ENCODE data around the gene AFF1.
"Not testable (repeated sequence)": the region's sequence is repeated elsewhere in the genome, so short reads cannot be mapped to it uniquely, and the experiment has no call there.

AFF1 gene

DNA sequence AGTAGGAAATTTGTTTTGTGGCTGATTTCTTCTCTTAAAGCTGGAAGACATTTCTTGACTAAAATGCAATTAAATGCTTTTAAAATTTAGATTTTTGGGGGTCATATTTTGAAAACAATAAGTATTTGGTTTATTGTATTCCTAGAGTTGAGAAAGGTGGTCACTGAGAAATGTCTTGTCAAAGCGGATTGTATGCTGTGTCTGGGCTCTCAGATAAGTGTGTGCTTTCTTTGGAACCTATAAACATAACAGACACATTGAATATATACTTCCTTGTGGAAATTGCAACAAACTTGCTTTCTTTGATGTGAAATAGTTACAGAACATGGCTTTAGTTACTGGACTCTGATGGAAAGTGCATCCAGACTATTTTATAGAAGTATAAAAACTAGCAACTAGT, 75.4 kb downstream of the AFF1 start:
- POLR2A ChIA-PET: no interaction called here
- CTCF ChIA-PET: interaction anchor here (0.6 to 1.6 kb wide), 4 partner anchors 19 to 1440 kb away, joined by 3 to 6 read pairs (median 4); no protein-coding TSS in a partner anchor
- DNase-seq (ENCODE audit: extremely low spot score): no peak
- TF ChIP-seq, protein P1, sequence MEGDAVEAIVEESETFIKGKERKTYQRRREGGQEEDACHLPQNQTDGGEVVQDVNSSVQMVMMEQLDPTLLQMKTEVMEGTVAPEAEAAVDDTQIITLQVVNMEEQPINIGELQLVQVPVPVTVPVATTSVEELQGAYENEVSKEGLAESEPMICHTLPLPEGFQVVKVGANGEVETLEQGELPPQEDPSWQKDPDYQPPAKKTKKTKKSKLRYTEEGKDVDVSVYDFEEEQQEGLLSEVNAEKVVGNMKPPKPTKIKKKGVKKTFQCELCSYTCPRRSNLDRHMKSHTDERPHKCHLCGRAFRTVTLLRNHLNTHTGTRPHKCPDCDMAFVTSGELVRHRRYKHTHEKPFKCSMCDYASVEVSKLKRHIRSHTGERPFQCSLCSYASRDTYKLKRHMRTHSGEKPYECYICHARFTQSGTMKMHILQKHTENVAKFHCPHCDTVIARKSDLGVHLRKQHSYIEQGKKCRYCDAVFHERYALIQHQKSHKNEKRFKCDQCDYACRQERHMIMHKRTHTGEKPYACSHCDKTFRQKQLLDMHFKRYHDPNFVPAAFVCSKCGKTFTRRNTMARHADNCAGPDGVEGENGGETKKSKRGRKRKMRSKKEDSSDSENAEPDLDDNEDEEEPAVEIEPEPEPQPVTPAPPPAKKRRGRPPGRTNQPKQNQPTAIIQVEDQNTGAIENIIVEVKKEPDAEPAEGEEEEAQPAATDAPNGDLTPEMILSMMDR (IDR thresholded peaks at IDR 0.05; ENCODE audit: control extremely low read depth, extremely low read depth, low read depth, missing control alignments): no peak

- POLR2A ChIA-PET: interaction anchor here (0.7 to 0.8 kb wide), 2 partner anchors 76 to 1272 kb away, joined by 3 to 5 read pairs; partner anchors contain the start of gene AFF1
- CTCF ChIA-PET: interaction anchor here (0.7 to 2.3 kb wide), 13 partner anchors 13 to 89 kb away, joined by 3 to 14 read pairs (median 3); partner anchors contain the start of gene AFF1
- DNase-seq (ENCODE audit: extremely low spot score): no peak
- TF ChIP-seq, protein P1 (IDR thresholded peaks at IDR 0.05; ENCODE audit: control extremely low read depth, extremely low read depth, low read depth, missing control alignments): no peak
These were observed 76.7 kb downstream of the AFF1 start for GRCh38 chr4:87011340-87012034.

GRCh38 chr4:87012265-87012953, 77.6 kb downstream of the AFF1 start:
- CTCF ChIA-PET: interaction anchor here (0.9 to 2.6 kb wide), 12 partner anchors 12 to 90 kb away, joined by 3 to 14 read pairs (median 4); partner anchors contain the start of gene AFF1
- no peak for DNase-seq (ENCODE audit: extremely low spot score)
- TF ChIP-seq, protein P1 (IDR thresholded peaks at IDR 0.05; ENCODE audit: control extremely low read depth, extremely low read depth, low read depth, missing control alignments): no peak
- POLR2A ChIA-PET: interaction anchor here (0.7 kb wide), 1 partner anchor 41 kb away, joined by 5 read pairs; no protein-coding TSS in a partner anchor

DNA sequence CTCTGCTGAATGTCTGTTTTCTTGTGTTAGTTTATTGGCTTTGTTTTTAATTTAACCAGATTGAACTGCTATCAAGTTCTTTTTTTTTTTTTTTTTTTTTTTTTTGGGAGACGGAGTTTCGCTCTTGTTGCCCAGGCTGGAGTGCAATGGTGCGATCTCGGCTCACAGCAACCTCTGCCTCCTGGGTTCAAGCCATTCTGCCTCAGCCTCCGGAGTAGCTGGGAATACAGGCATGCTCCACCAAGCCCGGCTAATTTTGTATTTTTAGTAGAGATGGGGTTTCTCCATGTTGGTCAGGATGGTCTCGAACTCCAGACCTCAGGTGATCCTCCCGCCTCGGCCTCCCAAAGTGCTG, 78.1 kb downstream of the AFF1 start:
- not testable (repeated sequence) for DNase-seq (ENCODE audit: extremely low spot score)
- ChIA-PET POLR2A (interaction anchor here (0.7 kb wide), 2 partner anchors 34 to 42 kb away, joined by 3 to 5 read pairs; no protein-coding TSS in a partner anchor), CTCF (interaction anchor here (1.3 to 2.6 kb wide), 4 partner anchors 12 to 90 kb away, joined by 3 to 14 read pairs (median 6); partner anchors contain the start of gene AFF1)

DNA sequence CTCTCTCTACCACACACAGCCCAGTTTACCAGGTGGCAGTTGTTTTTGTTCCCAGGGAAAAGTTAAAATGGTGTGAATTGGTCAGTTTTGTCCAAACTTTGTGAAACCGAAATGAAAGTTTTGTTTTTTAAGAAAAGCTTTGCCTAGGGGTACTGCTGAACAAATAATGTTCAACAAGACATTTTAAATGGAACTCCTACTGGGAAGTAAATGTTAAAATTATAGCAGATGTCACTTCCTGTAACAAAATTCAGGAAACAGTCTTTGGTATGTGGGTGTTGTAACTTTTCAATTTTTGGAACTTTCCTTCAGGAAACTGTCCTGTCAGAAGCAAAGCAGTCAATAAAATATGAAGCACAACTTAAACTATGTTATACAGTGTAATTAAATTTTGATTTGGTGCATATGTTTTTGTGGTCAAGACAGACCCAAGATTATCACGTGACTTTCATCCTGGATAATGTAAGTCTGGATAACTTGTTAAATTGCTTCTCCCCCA, 79.5 kb downstream of the AFF1 start:
- ChIA-PET CTCF (interaction anchor here (0.8 to 2.6 kb wide), 4 partner anchors 18 to 92 kb away, joined by 3 to 6 read pairs (median 4); partner anchors contain the start of gene AFF1), POLR2A (no interaction called here)
- TF ChIP-seq, protein P1 (IDR thresholded peaks at IDR 0.05; ENCODE audit: control extremely low read depth, extremely low read depth, low read depth, missing control alignments): no peak
- no peak for DNase-seq (ENCODE audit: extremely low spot score)

DNA sequence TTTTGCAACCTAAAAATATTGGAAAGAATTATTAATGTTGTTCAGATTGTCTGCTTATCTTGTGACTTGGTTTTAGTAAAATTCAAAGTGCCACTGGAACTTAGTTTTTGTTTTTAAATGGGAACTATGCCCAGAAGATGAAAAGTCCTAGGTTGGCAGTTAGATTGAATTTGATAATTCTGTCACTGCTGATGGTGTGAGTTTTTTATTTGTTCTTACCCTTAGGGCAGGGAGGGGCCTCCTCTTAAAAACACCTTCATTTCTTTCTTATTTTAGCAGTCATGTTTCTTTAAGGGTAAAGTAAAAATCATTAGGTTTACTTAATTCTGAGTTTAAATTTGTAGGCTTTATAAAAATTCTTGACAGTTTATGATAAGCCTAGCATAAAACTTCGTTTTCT, 80.6 kb downstream of the AFF1 start:
- DNase-seq (ENCODE audit: extremely low spot score): no peak
- TF ChIP-seq, protein P1 (IDR thresholded peaks at IDR 0.05; ENCODE audit: control extremely low read depth, extremely low read depth, low read depth, missing control alignments): no peak
- POLR2A ChIA-PET: no interaction called here

More for the DNA sequence above, 80.6 kb downstream of the AFF1 start:
- CTCF ChIA-PET: interaction anchor here (0.8 to 1.1 kb wide), 4 partner anchors 17 to 83 kb away, joined by 3 to 4 read pairs (median 3); partner anchors contain the start of gene AFF1

Data from GM10248 (cell line).